Measurements from ENCODE around the gene DLGAP1. TPM values are rescaled to one million over a fixed set of nuclear protein-coding genes. Genes with fewer than 3 reads are reported as not detected.

DLGAP1 gene
- total and polyA plus RNA-seq, 2 of the 8 experiments (the other 6 are each of a cell fraction or from before 2014, with no cell fraction given) = 11.8 to 16.9 TPM

- TF ChIP-seq CTCF (IDR thresholded peaks at IDR 0.05; ENCODE audit: control extremely low read depth in 1 of 3, insufficient read depth in 1 of 3, low read depth in 1 of 3, low read length in 3 of 3) (peak; percentile 82 to 91 (median 86)), TAF7 (optimal IDR thresholded peaks at IDR 0.05; ENCODE audit: borderline replicate concordance, low read depth, low read length) (peak; percentile 50), CHD2 (IDR thresholded peaks at IDR 0.05; ENCODE audit: low read length) (0 out of 2 replicates have a peak, but pooled peaks have one; percentile 46), SP4 (IDR thresholded peaks at IDR 0.05; ENCODE audit: low read length) (no peak), POLR2AphosphoS5 (IDR thresholded peaks at IDR 0.05; ENCODE audit: low read depth, low read length) (0 out of 2 replicates have a peak, but pooled peaks have one; percentile 34), NANOG (IDR thresholded peaks at IDR 0.05; ENCODE audit: insufficient read depth, low read depth, low read length, poor library complexity, severe bottlenecking) (peak; percentile 41), POLR2A (IDR thresholded peaks at IDR 0.05; ENCODE audit: control extremely low read depth in 1 of 2, low read depth in 2 of 2, low read length in 2 of 2) (peak in 1 of 2 experiments; percentile 69; a peak in 2 of 3 replicates), SIN3A (conservative IDR thresholded peaks at IDR 0.05 in 1 of 2, IDR thresholded peaks at IDR 0.05 in 1 of 2; ENCODE audit: low read depth in 1 of 2, low read length in 2 of 2) (peak in 1 of 2 experiments; percentile 47; a peak in 1 of 4 replicates), TCF12 (IDR thresholded peaks at IDR 0.05; ENCODE audit: low read depth, low read length) (peak; percentile 93), SUZ12 (IDR thresholded peaks at IDR 0.05; ENCODE audit: low read length) (no peak), RXRA (IDR thresholded peaks at IDR 0.05; ENCODE audit: insufficient read depth, low read depth, low read length) (0 out of 2 replicates have a peak, but pooled peaks have one; percentile 62), CTBP2 (IDR thresholded peaks at IDR 0.05; ENCODE audit: borderline replicate concordance, insufficient read depth, insufficient read length, low read length) (peak; percentile 25), SAP30 (IDR thresholded peaks at IDR 0.05; ENCODE audit: insufficient read depth, insufficient replicate concordance, low read length) (no peak), CEBPB (IDR thresholded peaks at IDR 0.05; ENCODE audit: low read depth, low read length) (no peak), YY1 (IDR thresholded peaks at IDR 0.05; ENCODE audit: low read depth, low read length) (peak; percentile 29; the same call in 1 of the 2 replicates)
- TF ChIP-seq, protein P1, sequence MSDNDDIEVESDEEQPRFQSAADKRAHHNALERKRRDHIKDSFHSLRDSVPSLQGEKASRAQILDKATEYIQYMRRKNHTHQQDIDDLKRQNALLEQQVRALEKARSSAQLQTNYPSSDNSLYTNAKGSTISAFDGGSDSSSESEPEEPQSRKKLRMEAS (IDR thresholded peaks at IDR 0.05) = 0 out of 2 replicates have a peak, but pooled peaks have one; percentile 11
- TF ChIP-seq, protein P2, sequence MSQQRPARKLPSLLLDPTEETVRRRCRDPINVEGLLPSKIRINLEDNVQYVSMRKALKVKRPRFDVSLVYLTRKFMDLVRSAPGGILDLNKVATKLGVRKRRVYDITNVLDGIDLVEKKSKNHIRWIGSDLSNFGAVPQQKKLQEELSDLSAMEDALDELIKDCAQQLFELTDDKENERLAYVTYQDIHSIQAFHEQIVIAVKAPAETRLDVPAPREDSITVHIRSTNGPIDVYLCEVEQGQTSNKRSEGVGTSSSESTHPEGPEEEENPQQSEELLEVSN (IDR thresholded peaks at IDR 0.05) = no peak
Measured at GRCh38 chr18:3665780-3666525, 789.2 kb downstream of the DLGAP1 start (continued).
